HG03439 (cell line): ENCODE results near the gene ABHD17A.

Experiments used
- ATAC-seq: cut with Tn5 transposase; IDR thresholded peaks from one replicate; pipeline ENCODE4 v1.9.1; 2021; ENCODE audit warnings: mild to moderate bottlenecking, moderate library complexity; ENCODE audit not compliant: unreplicated experiment

The ABHD17A gene

GRCh38 chr19:1854542-1855039, 30.7 kb downstream of the ABHD17A start:
- ATAC-seq = no peak

GRCh38 chr19:1854039-1854541, 31.2 kb downstream of the ABHD17A start:
- ATAC-seq = no peak

- ATAC-seq = no peak
These were observed 31.8 kb downstream of the ABHD17A start for GRCh38 chr19:1853295-1854038.

- no peak for ATAC-seq
These were observed 32.6 kb downstream of the ABHD17A start for GRCh38 chr19:1852581-1853128.

GRCh38 chr19:1851654-1852580, 33.4 kb downstream of the ABHD17A start:
- no peak for ATAC-seq

- ATAC-seq = no peak
These were observed 34.3 kb downstream of the ABHD17A start for GRCh38 chr19:1850809-1851653.

- ATAC-seq = no peak
These were observed 35.4 kb downstream of the ABHD17A start for GRCh38 chr19:1849886-1850398.

GRCh38 chr19:1849132-1849474, 36.2 kb downstream of the ABHD17A start:
- ATAC-seq = no peak

- peak; percentile 64 for ATAC-seq
These were observed 36.7 kb downstream of the ABHD17A start, which contains the start of gene REXO1 for GRCh38 chr19:1848399-1849131. Gene REXO1, minus strand, starts transcription at chr19:1848483. Its CDS starts 125 bp downstream, at chr19:1848358.

- ATAC-seq = peak; percentile 20
These were observed 37.5 kb downstream of the ABHD17A start for GRCh38 chr19:1847684-1848398.

GRCh38 chr19:1847348-1847683, 38.0 kb downstream of the ABHD17A start:
- ATAC-seq = no peak

- ATAC-seq = no peak
These were observed 38.6 kb downstream of the ABHD17A start for GRCh38 chr19:1846517-1847204.

GRCh38 chr19:1845642-1846041, 39.7 kb downstream of the ABHD17A start:
- ATAC-seq = no peak

- no peak for ATAC-seq
These were observed 40.2 kb downstream of the ABHD17A start for GRCh38 chr19:1845125-1845515.

- no peak for ATAC-seq
These were observed 40.7 kb downstream of the ABHD17A start for GRCh38 chr19:1844513-1845124.

- no peak for ATAC-seq
These were observed 41.5 kb downstream of the ABHD17A start for GRCh38 chr19:1843646-1844394.

GRCh38 chr19:1843116-1843515, 42.2 kb downstream of the ABHD17A start:
- ATAC-seq = no peak
